ENCODE measurements around the gene OGA. TPM values are rescaled to one million over a fixed set of nuclear protein-coding genes. Genes with fewer than 3 reads are reported as not detected.

Gene OGA
- total RNA-seq, 2 experiments from 2014 or later = 395 to 416 TPM

- Mint-ChIP-seq H3K4me3 (peak overlapping the region; percentile 56), H3K9me3 (no peaks in the 10 kb centered on the region), H3K27ac (no peak overlapping the region), H3K27me3 (peaks cover 67% of the 10 kb centered on the region), H3K36me3 (ENCODE audit: low read depth) (no peaks in the 10 kb centered on the region), H3K4me1 (ENCODE audit: low read depth) (peaks cover 27% of the 10 kb centered on the region)
- no peak overlapping the region for H3K27ac ChIP-seq (ENCODE audit: low read depth in 1 of 2, low read length in 2 of 2)
- ATAC-seq (ENCODE audit: poor library complexity) (no peak), DNase-seq (no peak)
- H3K9me3 ChIP-seq (ENCODE audit: control insufficient read depth in 1 of 2, insufficient read depth in 1 of 2, low read length in 2 of 2) = peaks cover 0 to 32% of the 10 kb centered on the region in 2 experiments
- intact Hi-C loops (cut with DNase I, micrococcal nuclease) = no loop called here
- CTCF ChIA-PET = interaction anchor here (1.2 kb wide), 1 partner anchor 9 kb away, joined by 3 read pairs; the partner anchor contains the start of gene NPM3
- peaks cover 67 to 84% of the 10 kb centered on the region in 2 experiments for H3K27me3 ChIP-seq (ENCODE audit: control insufficient read depth in 1 of 2, insufficient read depth in 2 of 2, low read length in 2 of 2)
- peaks cover 35% of the 10 kb centered on the region for H3K4me1 ChIP-seq (ENCODE audit: insufficient read depth, low read length)
- no peak for TF ChIP-seq CTCF (IDR thresholded peaks at IDR 0.05)
- no peaks in the 10 kb centered on the region for H3K36me3 ChIP-seq (ENCODE audit: insufficient read depth, low read length)
- H3K4me3 ChIP-seq (ENCODE audit: low read length) = no peak overlapping the region
- POLR2A ChIA-PET = interaction anchor here (0.6 to 1.8 kb wide), 4 partner anchors 9 to 75 kb away, joined by 3 to 12 read pairs (median 4); partner anchors contain the start of genes NPM3 and OGA
Observed at GRCh38 chr10:101773923-101774588, 44.2 kb downstream of the OGA start.

- no peak for ATAC-seq (ENCODE audit: poor library complexity)
Observed at GRCh38 chr10:101772895-101773761, 45.1 kb downstream of the OGA start.

More at GRCh38 chr10:101772895-101773761, 45.1 kb downstream of the OGA start:
- Mint-ChIP-seq H3K27ac (no peak overlapping the region), H3K36me3 (ENCODE audit: low read depth) (no peaks in the 10 kb centered on the region), H3K27me3 (peaks cover 63% of the 10 kb centered on the region), H3K4me1 (ENCODE audit: low read depth) (peaks cover 21% of the 10 kb centered on the region), H3K4me3 (no peak overlapping the region), H3K9me3 (no peaks in the 10 kb centered on the region)
- Histone ChIP-seq H3K4me1 (ENCODE audit: insufficient read depth, low read length) (peaks cover 26% of the 10 kb centered on the region), H3K36me3 (ENCODE audit: insufficient read depth, low read length) (no peaks in the 10 kb centered on the region), H3K27ac (ENCODE audit: low read depth in 1 of 2, low read length in 2 of 2) (no peak overlapping the region), H3K4me3 (ENCODE audit: low read length) (no peak overlapping the region), H3K27me3 (ENCODE audit: control insufficient read depth in 1 of 2, insufficient read depth in 2 of 2, low read length in 2 of 2) (peaks cover 58 to 75% of the 10 kb centered on the region in 2 experiments), H3K9me3 (ENCODE audit: control insufficient read depth in 1 of 2, insufficient read depth in 1 of 2, low read length in 2 of 2) (peaks cover 0 to 24% of the 10 kb centered on the region in 2 experiments)
- ChIA-PET POLR2A (interaction anchor here (0.6 to 1.8 kb wide), 3 partner anchors 10 to 76 kb away, joined by 3 to 12 read pairs (median 5); partner anchors contain the start of gene NPM3), CTCF (interaction anchor here (0.9 kb wide), 1 partner anchor 8 kb away, joined by 3 read pairs; no protein-coding TSS in a partner anchor)
- intact Hi-C loops (cut with DNase I, micrococcal nuclease) = no loop called here
- DNase-seq = peak in 1 of 14 experiments; percentile 10
- no peak for TF ChIP-seq CTCF (IDR thresholded peaks at IDR 0.05)

Measured in CD4-positive, alpha-beta T cell (primary cell).